HG03439 (cell line): Measurements from ENCODE around the gene PCDHGC4.

ENCODE experiments used
- ATAC-seq: cut with Tn5 transposase; IDR thresholded peaks from one replicate; pipeline ENCODE4 v1.9.1; 2021; ENCODE audit warnings: mild to moderate bottlenecking, moderate library complexity; ENCODE audit not compliant: unreplicated experiment

The PCDHGC4 gene

DNA sequence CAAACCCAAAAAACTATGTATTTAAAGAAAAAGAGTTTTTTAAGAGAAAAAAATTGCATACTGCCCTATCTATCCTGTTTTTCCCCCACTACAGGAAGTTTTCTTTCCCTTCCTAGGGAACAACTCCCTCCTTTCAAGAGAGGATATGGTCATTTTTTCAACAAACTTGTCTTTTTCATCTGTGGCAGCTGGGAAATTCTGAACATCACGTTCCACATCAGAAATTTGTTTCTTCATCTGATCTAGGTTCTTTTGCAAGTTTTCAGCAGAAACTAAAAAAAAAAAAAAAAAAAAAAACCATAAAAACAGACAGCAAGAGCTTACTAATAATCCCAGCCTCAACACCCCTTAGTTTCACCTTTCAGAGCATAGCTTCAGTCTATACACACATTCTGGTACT, 42.6 kb downstream of the PCDHGC4 start:
- no peak for ATAC-seq

DNA sequence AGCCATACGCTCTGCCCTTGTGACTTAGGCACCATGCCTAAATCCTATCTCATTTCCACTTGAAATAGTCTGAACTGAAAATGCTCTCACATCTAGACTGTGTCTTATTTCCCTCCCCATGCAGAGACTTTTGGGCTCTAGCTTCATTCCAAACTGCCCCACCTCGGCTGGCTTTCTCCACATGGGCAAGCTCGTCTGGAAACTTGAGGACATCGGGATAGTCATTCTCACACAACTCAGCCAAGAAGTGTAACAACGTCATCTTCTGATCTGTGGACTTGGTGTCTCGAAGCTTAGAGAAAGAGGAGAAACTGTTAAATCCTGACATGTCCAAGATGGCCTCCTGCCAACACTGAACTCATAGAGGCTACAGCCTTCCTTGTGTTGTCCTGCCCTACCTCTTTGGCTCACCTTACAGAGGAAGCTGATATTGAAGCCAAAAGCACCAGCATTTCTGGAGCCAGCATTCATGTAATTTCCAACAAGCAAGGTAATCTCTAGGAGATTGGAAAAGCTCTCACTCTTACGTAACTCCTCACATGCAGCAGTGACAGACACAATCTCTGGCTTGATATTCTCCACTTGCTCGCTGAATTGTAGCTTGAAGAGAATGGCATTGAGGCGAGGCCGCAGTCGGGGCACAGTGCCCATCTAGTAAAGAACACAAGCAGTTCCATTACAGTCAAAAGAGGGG, 43.6 kb downstream of the PCDHGC4 start:
- no peak for ATAC-seq

- no peak for ATAC-seq
These were observed 44.2 kb downstream of the PCDHGC4 start for GRCh38 chr5:141529002-141529401.

DNA sequence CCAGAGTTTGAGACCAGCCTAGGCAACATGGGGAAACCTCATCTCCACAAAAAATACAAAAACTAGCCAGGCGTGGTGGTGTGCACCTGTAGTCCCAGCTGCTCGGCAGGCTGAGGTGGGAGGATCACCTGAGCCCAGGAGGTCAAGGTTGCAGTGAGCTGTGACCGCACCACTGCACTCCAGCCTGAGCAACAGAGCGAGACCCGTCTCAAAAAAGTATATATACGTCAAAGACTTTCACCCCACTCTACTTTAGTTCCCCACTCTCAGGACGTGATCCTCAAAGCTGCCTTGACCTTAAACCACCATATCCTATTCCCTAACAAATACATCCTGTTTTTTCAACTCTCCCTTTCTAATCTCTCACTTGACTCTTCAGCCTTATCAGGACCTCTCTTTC, 45.0 kb downstream of the PCDHGC4 start:
- ATAC-seq, result no peak

GRCh38 chr5:141532726-141533125, 47.9 kb downstream of the PCDHGC4 start:
- ATAC-seq, result no peak

- no peak for ATAC-seq
These were observed 49.1 kb downstream of the PCDHGC4 start for GRCh38 chr5:141533897-141534296.

DNA sequence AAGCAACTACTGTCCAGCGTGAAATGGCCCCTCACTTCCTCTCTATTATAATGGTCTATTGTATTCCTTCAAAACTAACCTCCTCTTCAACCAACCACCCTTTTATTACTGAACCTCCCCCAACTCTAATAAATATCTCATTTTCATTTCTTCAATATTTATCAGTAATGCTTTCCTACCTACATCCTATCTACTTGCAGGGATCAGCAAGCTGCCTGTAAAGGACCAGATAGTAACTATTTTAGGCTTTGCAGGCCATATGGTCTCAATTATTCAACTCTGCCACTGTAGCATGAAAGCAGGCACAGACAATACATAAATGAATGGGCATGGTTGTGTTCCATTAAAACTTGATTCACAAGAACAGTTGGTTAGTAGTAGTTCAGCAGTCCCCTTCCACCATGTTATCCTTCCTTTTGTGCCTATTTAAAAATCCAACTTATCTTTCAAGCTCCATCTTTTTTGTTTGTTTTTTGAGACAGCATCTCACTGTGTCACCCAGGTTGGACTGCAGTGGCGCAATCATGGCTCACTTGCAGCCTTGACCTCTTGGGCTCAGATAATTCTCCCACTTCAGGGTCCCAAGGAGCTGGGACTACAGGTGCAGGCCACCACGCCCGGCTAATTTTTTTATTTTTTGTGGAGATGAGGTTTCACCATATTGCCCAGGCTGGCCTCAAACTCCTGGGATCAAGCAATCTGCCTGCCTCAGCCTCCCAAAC, 49.8 kb downstream of the PCDHGC4 start:
- no peak for ATAC-seq
